Panc1 (cell line): ENCODE data around the gene GSTA5. TPM values are rescaled to one million over a fixed set of nuclear protein-coding genes. Genes with fewer than 3 reads are reported as not detected.
"Not testable (repeated sequence)": the region's sequence is repeated elsewhere in the genome, so short reads cannot be mapped to it uniquely, and the experiment has no call there.

Experiments
- ATAC-seq: fragments of 200-7000 bp; cut with Tn5 transposase; 2 replicates; pipeline ENCODE4 v1.9.1; 2020; ENCODE audit warnings: mild to moderate bottlenecking, moderate library complexity
- BruUV-seq: library from RNA; stranded (reverse); fragments of 400-500 nt; replicated peaks from 2 replicates; lab custom pipeline; 2021; lab: Mats Ljungman, UMichigan
- CTCF ChIA-PET: fragments of 300-600 bp; sonication (Branson Sonifier 250); formaldehyde crosslinking; loops from one replicate; lab custom pipeline; 2022; ENCODE audit warnings: antibody characterized with exemption; lab: Charles Lee
- POLR2A ChIA-PET: fragments of 300-600 bp; sonication (Branson Sonifier 250); formaldehyde crosslinking; loops from one replicate; lab custom pipeline; 2022; ENCODE audit warnings: antibody characterized with exemption; lab: Charles Lee
- DNase-seq: peaks from one replicate; pipeline ENCODE4 v3.0.0-alpha.2; 2010; ENCODE audit warnings: low read depth, low spot score
- H3K27ac ChIP-seq: 2 replicates; pipeline ENCODE4 v1.5.1; 2011; ENCODE audit warnings: mild to moderate bottlenecking, low read length, inconsistent platforms
- H3K27me3 ChIP-seq: fragments of 200-500 bp; sonication (Bioruptor generic); 2 replicates; pipeline ENCODE4 v1.6.0; 2014; ENCODE audit warnings: low read length, inconsistent platforms; ENCODE audit not compliant: control insufficient read depth, insufficient read depth
- H3K36me3 ChIP-seq: fragments of 200-500 bp; sonication (Bioruptor generic); 2 replicates; pipeline ENCODE4 v1.5.1; 2014; ENCODE audit warnings: inconsistent platforms, mild to moderate bottlenecking, low read length, moderate library complexity; ENCODE audit not compliant: control insufficient read depth, insufficient read depth
- H3K4me1 ChIP-seq: 2 replicates; pipeline ENCODE4 v1.5.1; 2011; ENCODE audit warnings: inconsistent platforms, mild to moderate bottlenecking, low read length, moderate library complexity; ENCODE audit not compliant: control insufficient read depth, insufficient read depth
- H3K4me3 ChIP-seq, 2 experiments: 2 replicates each; pipeline ENCODE4 v1.5.1; 2011 to 2012; ENCODE audit warnings: low read depth in 2 of 2, low read length in 2 of 2, mild to moderate bottlenecking in 2 of 2, inconsistent platforms in 1 of 2, moderate library complexity in 1 of 2
- H3K9me3 ChIP-seq: fragments of 200-500 bp; sonication (Bioruptor generic); 2 replicates; pipeline ENCODE4 v1.5.1; 2014; ENCODE audit warnings: low read depth, mild to moderate bottlenecking, inconsistent platforms, low read length, moderate library complexity; ENCODE audit not compliant: control insufficient read depth, insufficient read depth
- in situ Hi-C: cut with HindIII; loops from 2 replicates; pipeline ENCODE4 v1.10.0; 2016; ENCODE audit warnings: low sequenced_read_pairs, low pct_unique_long_range_greater_than_20kb
- intact Hi-C: fragments of 100-400 bp; cut with micrococcal nuclease; formaldehyde crosslinking; loops from one replicate; pipeline ENCODE4 v1.10.0; 2022; ENCODE audit not compliant: unreplicated experiment
- total RNA-seq: library from RNA; stranded (reverse); gene quantifications from one replicate; pipeline ENCODE4 v1.2.1, GENCODE V29; 2021; ENCODE audit not compliant: unreplicated experiment

Gene GSTA5
- total RNA-seq, 1 experiment from 2014 or later: not detected

GRCh38 chr6:52782209-52782608, 58.4 kb downstream of the GSTA5 start:
- H3K4me1 ChIP-seq, BruUV-seq, H3K9me3 ChIP-seq, H3K27me3 ChIP-seq, H3K4me3 ChIP-seq, intact Hi-C loops, CTCF ChIA-PET, H3K36me3 ChIP-seq, H3K27ac ChIP-seq, in situ Hi-C loops, ATAC-seq, POLR2A ChIA-PET, DNase-seq: not testable (repeated sequence)

Other genes with a start within 250 kb of the GSTA5 start
- 45.6 TPM for gene TMEM14A, start 169.7 kb downstream of the GSTA5 start, total RNA-seq
- gene GSTA2, start 77.3 kb downstream of the GSTA5 start, total RNA-seq: not detected
- gene GSTA1, start 37.0 kb downstream of the GSTA5 start, total RNA-seq: 0.28 TPM
- not detected for gene GSTA3, start 68.9 kb upstream of the GSTA5 start, total RNA-seq
- 3.9 TPM for gene GSTA4, start 154.5 kb upstream of the GSTA5 start, total RNA-seq
- gene CILK1, start 221.0 kb upstream of the GSTA5 start, total RNA-seq: 4.2 TPM
- gene FBXO9, start 224.6 kb upstream of the GSTA5 start, total RNA-seq: 60.0 TPM